ENCODE results near the gene VPS13D.

GRCh38 chr1:12376236-12377045 is 146.6 kb downstream of the VPS13D start:
- no peak for TF ChIP-seq EZH2 (IDR thresholded peaks at IDR 0.05)
- no peak for TF ChIP-seq CEBPB (IDR thresholded peaks at IDR 0.05; ENCODE audit: low read depth)
- TF ChIP-seq, protein P1, sequence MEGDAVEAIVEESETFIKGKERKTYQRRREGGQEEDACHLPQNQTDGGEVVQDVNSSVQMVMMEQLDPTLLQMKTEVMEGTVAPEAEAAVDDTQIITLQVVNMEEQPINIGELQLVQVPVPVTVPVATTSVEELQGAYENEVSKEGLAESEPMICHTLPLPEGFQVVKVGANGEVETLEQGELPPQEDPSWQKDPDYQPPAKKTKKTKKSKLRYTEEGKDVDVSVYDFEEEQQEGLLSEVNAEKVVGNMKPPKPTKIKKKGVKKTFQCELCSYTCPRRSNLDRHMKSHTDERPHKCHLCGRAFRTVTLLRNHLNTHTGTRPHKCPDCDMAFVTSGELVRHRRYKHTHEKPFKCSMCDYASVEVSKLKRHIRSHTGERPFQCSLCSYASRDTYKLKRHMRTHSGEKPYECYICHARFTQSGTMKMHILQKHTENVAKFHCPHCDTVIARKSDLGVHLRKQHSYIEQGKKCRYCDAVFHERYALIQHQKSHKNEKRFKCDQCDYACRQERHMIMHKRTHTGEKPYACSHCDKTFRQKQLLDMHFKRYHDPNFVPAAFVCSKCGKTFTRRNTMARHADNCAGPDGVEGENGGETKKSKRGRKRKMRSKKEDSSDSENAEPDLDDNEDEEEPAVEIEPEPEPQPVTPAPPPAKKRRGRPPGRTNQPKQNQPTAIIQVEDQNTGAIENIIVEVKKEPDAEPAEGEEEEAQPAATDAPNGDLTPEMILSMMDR (IDR thresholded peaks at IDR 0.05 in 2 of 3, conservative IDR thresholded peaks at IDR 0.05 in 1 of 3; ENCODE audit: borderline replicate concordance in 1 of 3, insufficient read depth in 1 of 3, low read depth in 2 of 3, low read length in 2 of 3): no peak
- TF ChIP-seq POLR2A (IDR thresholded peaks at IDR 0.05; ENCODE audit: borderline replicate concordance, extremely low read depth, insufficient read depth, insufficient read length): no peak
- TF ChIP-seq POLR2AphosphoS5 (IDR thresholded peaks at IDR 0.05; ENCODE audit: low read depth, low read length): no peak
- no peak for TF ChIP-seq SRF (IDR thresholded peaks at IDR 0.05; ENCODE audit: low read depth)
- TF ChIP-seq ZNF274 (IDR thresholded peaks at IDR 0.05; ENCODE audit: low read depth, low read length): no peak

Measured in HCT116 (cell line).